ENCODE measurements around the gene LHPP.

Gene LHPP

GRCh38 chr10:124419635-124420034, 42.0 kb upstream of the LHPP start:
- H3K9me2 ChIP-seq (ENCODE audit: low read depth, low read length): no peaks in the 10 kb centered on the region
- H3K79me2 ChIP-seq (ENCODE audit: insufficient read depth, low read length): no peaks in the 10 kb centered on the region
- H4K20me1 ChIP-seq (ENCODE audit: insufficient read depth, low read length): no peaks in the 10 kb centered on the region
- no peak overlapping the region for H3K27ac ChIP-seq (ENCODE audit: low read depth, low read length, poor library complexity, severe bottlenecking)
- H3K4me2 ChIP-seq (ENCODE audit: low read length): peak overlapping the region; percentile 81
- no peaks in the 10 kb centered on the region for H3K9me3 ChIP-seq (ENCODE audit: low read length)
- no peak overlapping the region for H2AFZ ChIP-seq (ENCODE audit: low read length)
- H3K36me3 ChIP-seq (ENCODE audit: insufficient read depth, low read length): no peaks in the 10 kb centered on the region
- TF ChIP-seq EZH2 (IDR thresholded peaks at IDR 0.05; ENCODE audit: borderline replicate concordance, low read length) (no peak), CTCF (IDR thresholded peaks at IDR 0.05; ENCODE audit: low read length) (no peak)
- H3F3A ChIP-seq (ENCODE audit: insufficient read depth, low read length): no peaks in the 10 kb centered on the region
- peak overlapping the region; percentile 71 for H3K4me3 ChIP-seq (ENCODE audit: low read depth, low read length, poor library complexity, severe bottlenecking)
- H3K9ac ChIP-seq (ENCODE audit: low read length): no peak overlapping the region; the same call in 1 of the 2 replicates
- H3K4me1 ChIP-seq (ENCODE audit: insufficient read depth, low read length, severe bottlenecking): peaks cover 25% of the 10 kb centered on the region
- no peaks in the 10 kb centered on the region; the same call in 1 of the 2 replicates for H3K27me3 ChIP-seq (ENCODE audit: insufficient read depth, low read length)

- no peak overlapping the region for H3K27ac ChIP-seq (ENCODE audit: low read depth, low read length, poor library complexity, severe bottlenecking)
- no peaks in the 10 kb centered on the region for H4K20me1 ChIP-seq (ENCODE audit: insufficient read depth, low read length)
- no peak overlapping the region for H3K4me2 ChIP-seq (ENCODE audit: low read length)
- no peaks in the 10 kb centered on the region for H3K79me2 ChIP-seq (ENCODE audit: insufficient read depth, low read length)
- no peak overlapping the region for H3K9ac ChIP-seq (ENCODE audit: low read length)
- no peaks in the 10 kb centered on the region for H3K9me3 ChIP-seq (ENCODE audit: low read length)
- H3K4me1 ChIP-seq (ENCODE audit: insufficient read depth, low read length, severe bottlenecking): peaks cover 25% of the 10 kb centered on the region
- no peaks in the 10 kb centered on the region; the same call in 1 of the 2 replicates for H3K27me3 ChIP-seq (ENCODE audit: insufficient read depth, low read length)
- H3K36me3 ChIP-seq (ENCODE audit: insufficient read depth, low read length): no peaks in the 10 kb centered on the region
- H3F3A ChIP-seq (ENCODE audit: insufficient read depth, low read length): no peaks in the 10 kb centered on the region
- no peaks in the 10 kb centered on the region for H3K9me2 ChIP-seq (ENCODE audit: low read depth, low read length)
- no peak overlapping the region for H3K4me3 ChIP-seq (ENCODE audit: low read depth, low read length, poor library complexity, severe bottlenecking)
- no peak overlapping the region for H2AFZ ChIP-seq (ENCODE audit: low read length)
- TF ChIP-seq EZH2 (IDR thresholded peaks at IDR 0.05; ENCODE audit: borderline replicate concordance, low read length) (no peak), CTCF (IDR thresholded peaks at IDR 0.05; ENCODE audit: low read length) (no peak)
Observed at GRCh38 chr10:124420254-124420653, 41.4 kb upstream of the LHPP start.

GRCh38 chr10:124422742-124423141, 38.9 kb upstream of the LHPP start:
- no peak overlapping the region for H2AFZ ChIP-seq (ENCODE audit: low read length)
- no peak overlapping the region for H3K4me3 ChIP-seq (ENCODE audit: low read depth, low read length, poor library complexity, severe bottlenecking)
- no peak for TF ChIP-seq EZH2 (IDR thresholded peaks at IDR 0.05; ENCODE audit: borderline replicate concordance, low read length)
- no peak for TF ChIP-seq CTCF (IDR thresholded peaks at IDR 0.05; ENCODE audit: low read length)

More at GRCh38 chr10:124422742-124423141, 38.9 kb upstream of the LHPP start:
- Histone ChIP-seq H3K4me2 (ENCODE audit: low read length) (no peak overlapping the region), H3K4me1 (ENCODE audit: insufficient read depth, low read length, severe bottlenecking) (peaks cover 9% of the 10 kb centered on the region), H3K27ac (ENCODE audit: low read depth, low read length, poor library complexity, severe bottlenecking) (no peak overlapping the region), H3K9me2 (ENCODE audit: low read depth, low read length) (no peaks in the 10 kb centered on the region), H3F3A (ENCODE audit: insufficient read depth, low read length) (no peaks in the 10 kb centered on the region), H3K9ac (ENCODE audit: low read length) (no peak overlapping the region), H3K27me3 (ENCODE audit: insufficient read depth, low read length) (no peaks in the 10 kb centered on the region; the same call in 1 of the 2 replicates), H4K20me1 (ENCODE audit: insufficient read depth, low read length) (no peaks in the 10 kb centered on the region), H3K36me3 (ENCODE audit: insufficient read depth, low read length) (no peaks in the 10 kb centered on the region), H3K9me3 (ENCODE audit: low read length) (no peaks in the 10 kb centered on the region), H3K79me2 (ENCODE audit: insufficient read depth, low read length) (no peaks in the 10 kb centered on the region)
